GM21576 (cell line): Measurements from ENCODE around the gene DIP2C.
A peak's percentile ranks its signal among the peaks of the same experiment; 100 is the strongest.
"Not testable (repeated sequence)": the region's sequence is repeated elsewhere in the genome, so short reads cannot be mapped to it uniquely, and the experiment has no call there.

Experiments
- ATAC-seq: cut with Tn5 transposase; IDR thresholded peaks from one replicate; pipeline ENCODE4 v1.9.1; 2021; ENCODE audit warnings: mild to moderate bottlenecking, moderate library complexity; ENCODE audit not compliant: unreplicated experiment

DIP2C gene

GRCh38 chr10:474406-474805, 215.1 kb downstream of the DIP2C start:
- ATAC-seq = no peak

GRCh38 chr10:472241-472910, 217.1 kb downstream of the DIP2C start:
- no peak for ATAC-seq

- ATAC-seq = no peak
These were observed 219.0 kb downstream of the DIP2C start for GRCh38 chr10:470339-471003.

- ATAC-seq = no peak
These were observed 219.5 kb downstream of the DIP2C start for GRCh38 chr10:469947-470338.

DNA sequence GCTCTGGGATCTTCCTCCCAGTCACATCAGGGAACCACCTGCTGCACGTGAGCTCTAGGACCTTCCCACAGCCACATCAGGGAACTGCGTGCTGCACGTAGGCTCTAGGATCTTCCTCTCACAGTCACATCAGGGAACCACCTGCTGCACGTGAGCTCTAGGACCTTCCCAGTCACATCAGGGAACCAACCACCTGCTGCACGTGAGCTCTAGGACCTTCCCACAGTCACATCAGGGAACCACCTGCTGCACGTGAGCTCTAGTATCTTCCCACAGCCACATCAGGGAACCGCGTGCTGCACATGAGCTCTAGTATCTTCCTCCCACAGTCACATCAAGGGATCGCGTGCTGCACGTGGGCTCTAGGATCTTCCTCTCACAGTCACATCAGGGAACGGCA, 229.7 kb downstream of the DIP2C start:
- ATAC-seq = no peak

DNA sequence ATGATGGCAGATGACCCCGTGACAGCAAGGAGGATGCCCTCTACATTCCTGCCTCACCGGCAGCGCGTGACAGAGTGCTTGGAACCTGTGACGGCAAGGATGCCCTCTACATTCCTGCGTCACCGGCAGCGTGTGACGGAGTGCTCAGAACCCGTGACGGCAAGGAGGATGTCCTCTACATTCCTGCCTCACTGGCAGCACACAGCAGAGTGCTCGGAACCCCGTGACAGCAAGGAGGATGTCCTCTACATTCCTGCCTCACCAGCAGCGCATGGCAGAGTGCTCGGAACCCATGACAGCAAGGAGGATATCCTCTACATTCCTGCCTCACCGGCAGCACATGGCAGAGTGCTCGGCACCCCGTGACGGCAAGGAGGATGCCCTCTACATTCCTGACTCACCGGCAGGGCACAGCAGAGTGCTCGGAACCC, 231.0 kb downstream of the DIP2C start:
- ATAC-seq = no peak

DNA sequence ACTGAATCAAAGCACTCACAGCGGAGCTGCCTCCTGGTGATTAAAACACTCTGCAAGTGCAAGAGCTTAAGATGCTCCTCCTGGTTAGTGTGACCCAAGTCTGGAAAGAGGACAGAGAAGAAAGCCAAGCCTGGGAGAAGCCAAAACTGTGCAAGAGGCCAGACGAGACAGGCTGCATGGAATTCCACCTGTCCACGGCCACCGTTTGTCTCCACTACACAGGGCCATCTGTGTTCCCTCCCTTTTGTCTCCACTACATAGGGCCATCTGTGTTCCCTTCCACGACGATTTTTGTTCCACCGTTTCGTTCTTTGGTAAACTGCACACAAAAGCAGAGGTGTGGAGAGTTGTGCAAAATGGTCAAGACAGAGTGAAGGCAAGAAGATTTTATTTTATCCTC, 233.0 kb downstream of the DIP2C start:
- ATAC-seq = no peak

- ATAC-seq = no peak
These were observed 234.6 kb downstream of the DIP2C start for GRCh38 chr10:454860-455259.

DNA sequence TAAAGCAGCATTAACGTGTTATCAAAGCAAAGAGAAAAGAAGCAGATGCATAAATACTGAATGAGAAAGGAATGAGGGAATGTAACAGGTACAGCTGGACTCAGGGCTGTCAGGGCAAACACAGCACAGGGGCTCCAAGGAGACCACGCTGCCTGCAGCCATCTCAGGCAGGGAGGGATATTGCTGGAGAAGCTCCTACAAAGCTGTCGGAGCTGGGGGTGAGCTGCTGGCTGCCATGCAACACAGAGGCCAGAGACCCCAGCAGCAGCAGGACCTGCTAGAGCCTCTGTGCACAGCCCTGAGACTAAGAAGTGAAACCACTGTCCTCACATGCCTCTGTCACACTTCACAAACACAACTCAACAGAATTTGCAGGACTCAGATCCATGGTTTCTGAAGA, 235.8 kb downstream of the DIP2C start:
- ATAC-seq = no peak

- ATAC-seq = no peak
These were observed 236.7 kb downstream of the DIP2C start for GRCh38 chr10:452512-453426.

DNA sequence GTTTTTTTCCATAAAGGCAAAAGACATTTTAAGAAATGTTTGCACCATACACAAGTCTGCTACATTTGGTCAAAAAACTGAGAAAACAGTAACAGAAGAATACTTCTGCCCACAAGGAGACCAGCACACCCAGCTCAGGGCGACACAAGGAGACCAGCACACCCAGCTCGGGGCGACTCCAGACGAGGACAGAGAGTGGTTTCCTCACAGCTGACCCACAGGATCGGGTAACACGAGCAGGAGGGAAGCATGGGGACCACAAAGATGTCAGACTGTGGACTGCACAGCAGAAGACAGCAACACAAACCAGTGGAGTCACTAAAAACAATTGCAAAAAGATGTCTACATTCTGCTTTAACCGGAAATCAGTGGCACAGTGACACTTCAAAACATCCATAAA, 237.6 kb downstream of the DIP2C start:
- ATAC-seq = no peak

GRCh38 chr10:451021-451471, 238.4 kb downstream of the DIP2C start:
- peak; percentile 97 for ATAC-seq

- peak; percentile 12 for ATAC-seq
These were observed 239.0 kb downstream of the DIP2C start for GRCh38 chr10:450463-450862.

DNA sequence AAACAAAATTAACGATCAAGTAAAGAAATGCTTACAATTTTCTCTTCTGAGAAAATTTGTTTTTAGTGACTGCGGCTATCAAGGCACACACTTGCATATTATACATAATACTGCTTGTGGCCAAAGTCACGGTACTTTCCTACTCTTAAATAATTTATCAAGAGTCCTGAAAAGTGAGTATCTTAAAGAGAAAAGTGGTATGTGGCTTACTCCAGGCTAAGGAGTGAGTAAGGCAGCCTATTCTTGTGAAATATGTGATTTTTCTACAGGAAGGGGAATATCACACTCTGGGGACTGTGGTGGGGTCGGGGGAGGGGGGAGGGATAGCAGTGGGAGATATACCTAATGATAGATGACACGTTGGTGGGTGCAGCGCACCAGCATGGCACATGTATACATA, 240.1 kb downstream of the DIP2C start:
- ATAC-seq = not testable (repeated sequence)

- ATAC-seq = no peak
These were observed 246.0 kb downstream of the DIP2C start for GRCh38 chr10:443459-443858.

- ATAC-seq = no peak
These were observed 247.3 kb downstream of the DIP2C start for GRCh38 chr10:442209-442608.

- no peak for ATAC-seq
These were observed 247.8 kb downstream of the DIP2C start for GRCh38 chr10:441659-442058.

DNA sequence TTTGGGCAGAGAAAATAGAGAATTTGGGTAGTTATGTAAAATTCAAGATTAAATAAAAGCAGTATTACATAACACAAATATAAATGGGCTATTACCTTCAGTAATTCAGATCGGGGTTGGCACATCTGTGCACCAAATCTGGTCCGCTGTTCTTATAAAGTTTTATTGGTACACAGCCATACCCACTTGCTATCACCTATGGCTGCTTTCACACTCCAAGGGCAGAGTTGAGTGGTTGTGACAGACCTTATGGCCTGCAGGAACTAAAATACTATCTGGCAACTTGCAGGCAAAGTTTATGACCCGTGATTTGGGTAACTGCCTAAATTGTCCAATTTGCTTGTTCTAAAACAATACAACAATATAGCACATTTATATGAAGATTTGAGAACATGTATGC, 249.3 kb downstream of the DIP2C start:
- ATAC-seq = no peak

DNA sequence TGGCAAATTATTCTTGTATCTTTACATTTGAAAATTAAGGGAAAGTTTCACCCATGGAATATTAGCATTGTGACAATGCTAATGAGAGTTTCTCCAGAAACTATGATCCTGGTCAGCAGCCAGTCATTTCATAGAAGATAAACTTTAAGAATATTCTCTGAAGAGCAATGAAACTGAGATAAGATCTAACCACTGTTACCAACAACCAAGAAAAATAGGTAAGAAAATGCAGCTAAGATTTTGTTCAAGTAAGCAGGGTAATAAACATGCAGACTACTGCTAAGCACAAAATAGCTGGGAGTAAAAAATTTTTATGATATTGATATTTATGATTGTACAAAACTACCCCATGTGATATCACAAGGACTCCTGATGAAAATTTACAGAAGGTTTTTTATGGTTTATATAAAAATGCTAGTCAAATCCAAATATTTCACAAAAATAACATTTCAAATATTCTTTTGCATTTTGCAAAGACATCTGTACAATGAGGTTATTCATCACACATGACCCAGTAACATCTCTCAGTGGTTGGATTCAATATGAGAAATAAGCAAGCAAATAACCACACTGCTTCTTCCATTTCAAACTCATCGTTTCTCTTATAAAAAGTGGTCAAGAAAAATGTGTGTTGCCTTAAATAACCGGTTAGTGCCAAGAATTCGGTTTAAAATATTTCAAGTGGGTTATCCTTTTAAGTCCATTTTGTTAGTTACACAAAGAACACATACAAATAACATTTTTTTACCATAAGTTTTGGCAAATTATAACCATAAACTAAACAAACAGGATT, 251.6 kb downstream of the DIP2C start:
- ATAC-seq = no peak

GRCh38 chr10:436911-437665, 252.4 kb downstream of the DIP2C start:
- ATAC-seq = no peak
